Neural progenitor cell (in vitro differentiated cells): ENCODE results near the gene CRB3. TPM values are rescaled to one million over a fixed set of nuclear protein-coding genes. Genes with fewer than 3 reads are reported as not detected.
A peak's percentile ranks its signal among the peaks of the same experiment; 100 is the strongest.
"Not testable (repeated sequence)": the region's sequence is repeated elsewhere in the genome, so short reads cannot be mapped to it uniquely, and the experiment has no call there.

ENCODE experiments used
- DNase-seq: peaks from one replicate; pipeline ENCODE4 v3.0.0-alpha.2; 2016; ENCODE audit warnings: low spot score
- H2AFZ ChIP-seq: fragments of 200-600 bp; sonication (generic); replicated peaks from 2 replicates; pipeline ENCODE4 v1.6.1; 2016; ENCODE audit warnings: antibody characterized with exemption
- H3F3A ChIP-seq: fragments of 200-600 bp; sonication (generic); 2 replicates; pipeline ENCODE4 v1.6.1; 2016; ENCODE audit warnings: antibody characterized with exemption, low read depth
- H3K27ac ChIP-seq: fragments of 200-600 bp; sonication (generic); 2 replicates; pipeline ENCODE4 v1.5.1; 2016; ENCODE audit warnings: mild to moderate bottlenecking
- H3K27me3 ChIP-seq: fragments of 200-600 bp; sonication (generic); 2 replicates; pipeline ENCODE4 v1.6.1; 2016; ENCODE audit warnings: mild to moderate bottlenecking, moderate library complexity
- H3K36me3 ChIP-seq: fragments of 200-600 bp; sonication (generic); 2 replicates; pipeline ENCODE4 v1.5.1; 2016
- H3K4me1 ChIP-seq: fragments of 200-600 bp; sonication (generic); 2 replicates; pipeline ENCODE4 v1.6.1; 2016; ENCODE audit warnings: mixed run types
- H3K4me2 ChIP-seq: fragments of 200-600 bp; sonication (generic); 2 replicates; pipeline ENCODE4 v1.6.1; 2016
- H3K4me3 ChIP-seq: fragments of 200-600 bp; sonication (generic); 2 replicates; pipeline ENCODE4 v1.5.1; 2016
- H3K79me2 ChIP-seq: fragments of 200-600 bp; sonication (generic); 2 replicates; pipeline ENCODE4 v1.6.1; 2016; ENCODE audit warnings: low read depth
- H3K9ac ChIP-seq: fragments of 200-600 bp; sonication (generic); 2 replicates; pipeline ENCODE4 v1.6.1; 2016
- H3K9me3 ChIP-seq: fragments of 200-600 bp; sonication (generic); 2 replicates; pipeline ENCODE4 v1.5.1; 2016; ENCODE audit warnings: low read depth
- H4K20me1 ChIP-seq: fragments of 200-600 bp; sonication (generic); 2 replicates; pipeline ENCODE4 v1.6.1; 2016; ENCODE audit warnings: low read depth
- H3K27ac Mint-ChIP-seq: 3 replicates; pipeline ENCODE4 v1.8.0; 2021; ENCODE audit warnings: mixed read lengths
- H3K27me3 Mint-ChIP-seq: 2 replicates; pipeline ENCODE4 v1.8.0; 2022; ENCODE audit warnings: low read depth, mild to moderate bottlenecking, inconsistent platforms, moderate library complexity, mixed read lengths; ENCODE audit not compliant: insufficient read depth
- H3K36me3 Mint-ChIP-seq: 3 replicates; pipeline ENCODE4 v1.8.0; 2021; ENCODE audit warnings: mixed read lengths
- H3K4me1 Mint-ChIP-seq: 3 replicates; pipeline ENCODE4 v1.8.0; 2021; ENCODE audit warnings: mixed read lengths
- H3K4me3 Mint-ChIP-seq: 3 replicates; pipeline ENCODE4 v1.8.0; 2021; ENCODE audit warnings: mild to moderate bottlenecking, moderate library complexity, mixed read lengths
- H3K9me3 Mint-ChIP-seq: 3 replicates; pipeline ENCODE4 v1.8.0; 2020; ENCODE audit warnings: mixed read lengths
- EZH2 ChIP-seq: fragments of 200-600 bp; sonication (generic); IDR thresholded peaks from 2 replicates; pipeline ENCODE4 v1.6.1; 2017; ENCODE audit warnings: antibody characterized with exemption, mild to moderate bottlenecking, moderate library complexity
- EZH2phosphoT487 ChIP-seq: fragments of 200-600 bp; sonication (generic); IDR thresholded peaks from 2 replicates; pipeline ENCODE4 v1.6.1; 2017; ENCODE audit warnings: antibody characterized with exemption
- total RNA-seq: library from RNA; depleted of rRNA; stranded (reverse); fragments of >200 nt; gene quantifications from 2 replicates; pipeline ENCODE4 v1.2.3, GENCODE V29; 2015; ENCODE audit warnings: low replicate concordance
- TF ChIP-seq, protein P1 (sequence below): fragments of 200-600 bp; sonication (generic); IDR thresholded peaks from 2 replicates; pipeline ENCODE4 v1.5.1; 2017; ENCODE audit warnings: antibody characterized with exemption, mild to moderate bottlenecking

CRB3 gene
- total RNA-seq, 1 donor from 2014 or later = 1.3 TPM

DNA sequence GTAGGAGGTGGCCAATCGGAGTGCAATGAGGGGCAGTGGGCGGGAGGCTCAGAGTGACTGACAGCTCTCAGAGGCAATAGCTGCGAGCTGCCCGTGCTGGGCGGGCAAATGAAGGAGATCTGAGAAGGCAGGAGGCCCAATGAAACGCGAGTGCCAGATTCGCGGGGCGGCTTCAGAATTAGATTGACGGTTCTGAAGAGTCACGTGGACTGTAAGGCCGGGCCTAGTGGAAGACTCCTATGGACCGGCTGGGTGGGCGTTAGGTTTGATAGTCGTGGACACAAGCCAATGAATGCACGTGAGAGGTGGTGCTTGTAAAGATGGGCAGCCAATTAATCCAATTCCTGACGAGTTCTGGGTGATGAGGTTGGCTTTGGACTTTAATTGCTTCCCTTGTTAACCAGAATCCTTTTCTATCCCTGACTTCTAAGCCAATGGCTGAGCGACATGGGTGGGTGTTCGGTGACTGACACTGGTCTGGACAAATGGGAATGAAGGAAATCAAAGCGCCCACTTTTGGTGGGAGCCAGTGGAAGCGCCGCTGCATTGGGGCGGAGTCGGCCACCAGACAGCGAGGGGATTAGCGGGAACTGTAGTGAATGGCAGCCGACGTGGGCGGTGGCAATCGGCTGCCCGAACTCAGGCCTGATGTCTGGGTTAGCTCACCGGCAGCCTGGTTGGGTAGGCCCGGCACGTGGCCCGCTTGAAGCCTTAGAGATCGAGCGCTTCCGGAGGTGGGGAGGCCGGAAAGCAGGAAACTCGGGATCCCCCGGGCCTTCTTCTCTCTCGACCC, 38.9 kb upstream of the CRB3 start:
- H3K27ac ChIP-seq = no peak overlapping the region
- Mint-ChIP-seq H3K4me3 (peak overlapping the region; percentile 86), H3K27ac (peak overlapping the region; percentile 65), H3K4me1 (peaks cover 28% of the 10 kb centered on the region), H3K36me3 (peaks cover 9% of the 10 kb centered on the region), H3K27me3 (peaks cover 11% of the 10 kb centered on the region), H3K9me3 (no peaks in the 10 kb centered on the region)
- no peaks in the 10 kb centered on the region for H3K36me3 ChIP-seq
- no peak overlapping the region for H3K4me3 ChIP-seq
- no peak overlapping the region for H2AFZ ChIP-seq
- no peak overlapping the region for H3K4me2 ChIP-seq
- peaks cover 41% of the 10 kb centered on the region for H3K79me2 ChIP-seq
- peaks cover 10% of the 10 kb centered on the region for H3K27me3 ChIP-seq
- no peak overlapping the region for H3K9ac ChIP-seq
- H3K9me3 ChIP-seq = no peaks in the 10 kb centered on the region
- peaks cover 8% of the 10 kb centered on the region for H3F3A ChIP-seq
- peaks cover 13% of the 10 kb centered on the region for H3K4me1 ChIP-seq
- no peak for TF ChIP-seq EZH2phosphoT487
- TF ChIP-seq, protein P1, sequence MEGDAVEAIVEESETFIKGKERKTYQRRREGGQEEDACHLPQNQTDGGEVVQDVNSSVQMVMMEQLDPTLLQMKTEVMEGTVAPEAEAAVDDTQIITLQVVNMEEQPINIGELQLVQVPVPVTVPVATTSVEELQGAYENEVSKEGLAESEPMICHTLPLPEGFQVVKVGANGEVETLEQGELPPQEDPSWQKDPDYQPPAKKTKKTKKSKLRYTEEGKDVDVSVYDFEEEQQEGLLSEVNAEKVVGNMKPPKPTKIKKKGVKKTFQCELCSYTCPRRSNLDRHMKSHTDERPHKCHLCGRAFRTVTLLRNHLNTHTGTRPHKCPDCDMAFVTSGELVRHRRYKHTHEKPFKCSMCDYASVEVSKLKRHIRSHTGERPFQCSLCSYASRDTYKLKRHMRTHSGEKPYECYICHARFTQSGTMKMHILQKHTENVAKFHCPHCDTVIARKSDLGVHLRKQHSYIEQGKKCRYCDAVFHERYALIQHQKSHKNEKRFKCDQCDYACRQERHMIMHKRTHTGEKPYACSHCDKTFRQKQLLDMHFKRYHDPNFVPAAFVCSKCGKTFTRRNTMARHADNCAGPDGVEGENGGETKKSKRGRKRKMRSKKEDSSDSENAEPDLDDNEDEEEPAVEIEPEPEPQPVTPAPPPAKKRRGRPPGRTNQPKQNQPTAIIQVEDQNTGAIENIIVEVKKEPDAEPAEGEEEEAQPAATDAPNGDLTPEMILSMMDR = no peak
- TF ChIP-seq EZH2 = no peak
- peaks cover 40% of the 10 kb centered on the region for H4K20me1 ChIP-seq
- peak; percentile 100 for DNase-seq

DNA sequence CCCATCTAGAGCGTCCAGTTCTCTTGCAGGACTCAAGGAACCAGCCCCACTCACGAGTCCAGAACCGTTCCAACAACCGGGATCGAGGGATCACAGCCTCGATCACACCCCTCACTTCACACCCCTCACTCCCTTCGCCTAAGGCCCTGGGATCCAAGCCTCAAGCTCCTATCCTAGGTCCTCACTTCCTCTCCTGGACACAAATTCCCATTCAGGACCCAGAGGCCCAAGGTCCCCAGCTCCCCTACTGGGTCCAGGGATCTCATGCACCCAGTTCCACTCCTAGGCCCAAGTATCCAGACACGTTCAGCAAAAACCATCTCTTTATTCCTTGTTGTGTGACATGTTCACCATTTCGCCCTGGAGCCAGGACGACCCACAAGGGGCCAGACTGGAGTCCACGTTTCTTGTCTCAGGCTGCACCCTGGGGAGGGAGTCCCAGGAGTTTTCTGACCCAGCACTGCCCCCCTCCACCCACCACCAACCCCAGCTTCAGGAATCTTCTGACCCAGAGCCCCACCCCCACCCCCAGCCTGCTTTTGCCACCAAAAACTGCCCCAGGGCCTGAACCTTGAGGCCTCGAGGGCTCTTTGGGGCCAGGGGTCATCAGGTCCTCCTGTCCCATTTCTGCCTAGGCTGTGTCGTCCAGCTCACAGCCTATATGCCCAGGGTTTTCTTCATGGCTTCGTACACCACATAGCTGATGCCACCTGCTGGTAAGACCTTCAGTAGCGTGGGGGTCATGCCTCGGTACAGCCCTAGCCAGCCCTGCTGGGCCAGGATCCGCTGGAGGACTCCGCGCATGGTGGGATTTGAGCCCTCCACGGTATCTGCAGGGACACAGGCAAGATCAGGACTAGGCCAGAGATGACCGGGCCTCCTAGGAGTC, 38.1 kb upstream of the CRB3 start:
- Mint-ChIP-seq H3K27me3 (peaks cover 11% of the 10 kb centered on the region), H3K27ac (peak overlapping the region; percentile 17), H3K4me3 (peak overlapping the region; percentile 73), H3K9me3 (no peaks in the 10 kb centered on the region), H3K36me3 (peaks cover 4% of the 10 kb centered on the region), H3K4me1 (peaks cover 25% of the 10 kb centered on the region)
- H3F3A ChIP-seq = peaks cover 8% of the 10 kb centered on the region
- H3K9ac ChIP-seq = no peak overlapping the region
- H3K79me2 ChIP-seq = peaks cover 32% of the 10 kb centered on the region
- no peak overlapping the region for H3K4me2 ChIP-seq
- peaks cover 13% of the 10 kb centered on the region for H3K4me1 ChIP-seq
- no peak for DNase-seq
- H3K4me3 ChIP-seq = no peak overlapping the region
- H4K20me1 ChIP-seq = peaks cover 32% of the 10 kb centered on the region
- H3K36me3 ChIP-seq = no peaks in the 10 kb centered on the region
- no peaks in the 10 kb centered on the region for H3K9me3 ChIP-seq
- TF ChIP-seq EZH2phosphoT487 = no peak
- TF ChIP-seq, protein P1 = peak; percentile 14
- H3K27me3 ChIP-seq = peaks cover 13% of the 10 kb centered on the region
- H3K27ac ChIP-seq = no peak overlapping the region
- no peak overlapping the region for H2AFZ ChIP-seq

DNA sequence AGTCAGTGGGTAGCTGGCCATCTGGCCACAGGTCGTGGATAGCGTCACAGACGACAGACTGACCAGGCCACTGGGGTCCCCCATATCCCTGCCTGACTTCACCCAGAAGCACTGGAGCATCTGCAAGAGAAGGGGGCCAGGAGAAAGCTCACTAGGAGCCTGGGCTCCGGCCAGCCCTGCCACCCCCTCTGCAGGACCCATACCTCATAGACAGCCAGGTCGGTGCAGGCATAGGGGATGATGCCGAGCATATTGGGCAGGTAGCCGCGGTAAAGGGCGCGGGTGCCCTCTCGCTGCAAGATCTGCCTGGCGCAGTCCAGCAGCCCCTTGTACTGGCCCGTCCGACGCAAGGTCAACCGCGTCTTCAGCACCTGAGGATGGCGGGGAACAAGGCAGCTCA, 36.9 kb upstream of the CRB3 start:
- peaks cover 21% of the 10 kb centered on the region for H4K20me1 ChIP-seq
- no peaks in the 10 kb centered on the region for H3K9me3 Mint-ChIP-seq
- H3K27ac Mint-ChIP-seq = no peak overlapping the region
- H3K36me3 ChIP-seq = no peaks in the 10 kb centered on the region
- no peak overlapping the region for H3K4me3 Mint-ChIP-seq
- H3K27ac ChIP-seq = no peak overlapping the region
- no peak overlapping the region for H2AFZ ChIP-seq
- H3K4me1 Mint-ChIP-seq = peaks cover 22% of the 10 kb centered on the region
- peaks cover 13% of the 10 kb centered on the region for H3K27me3 ChIP-seq
- TF ChIP-seq EZH2 = no peak
- TF ChIP-seq EZH2phosphoT487 = no peak
- TF ChIP-seq, protein P1 = no peak
- peaks cover 2% of the 10 kb centered on the region for H3K36me3 Mint-ChIP-seq
- peaks cover 21% of the 10 kb centered on the region for H3K79me2 ChIP-seq
- H3K4me2 ChIP-seq = no peak overlapping the region
- H3F3A ChIP-seq = peaks cover 8% of the 10 kb centered on the region
- no peak for DNase-seq
- H3K9ac ChIP-seq = no peak overlapping the region
- peaks cover 12% of the 10 kb centered on the region for H3K27me3 Mint-ChIP-seq
- H3K4me3 ChIP-seq = no peak overlapping the region
- peaks cover 13% of the 10 kb centered on the region for H3K4me1 ChIP-seq
- no peaks in the 10 kb centered on the region for H3K9me3 ChIP-seq

DNA sequence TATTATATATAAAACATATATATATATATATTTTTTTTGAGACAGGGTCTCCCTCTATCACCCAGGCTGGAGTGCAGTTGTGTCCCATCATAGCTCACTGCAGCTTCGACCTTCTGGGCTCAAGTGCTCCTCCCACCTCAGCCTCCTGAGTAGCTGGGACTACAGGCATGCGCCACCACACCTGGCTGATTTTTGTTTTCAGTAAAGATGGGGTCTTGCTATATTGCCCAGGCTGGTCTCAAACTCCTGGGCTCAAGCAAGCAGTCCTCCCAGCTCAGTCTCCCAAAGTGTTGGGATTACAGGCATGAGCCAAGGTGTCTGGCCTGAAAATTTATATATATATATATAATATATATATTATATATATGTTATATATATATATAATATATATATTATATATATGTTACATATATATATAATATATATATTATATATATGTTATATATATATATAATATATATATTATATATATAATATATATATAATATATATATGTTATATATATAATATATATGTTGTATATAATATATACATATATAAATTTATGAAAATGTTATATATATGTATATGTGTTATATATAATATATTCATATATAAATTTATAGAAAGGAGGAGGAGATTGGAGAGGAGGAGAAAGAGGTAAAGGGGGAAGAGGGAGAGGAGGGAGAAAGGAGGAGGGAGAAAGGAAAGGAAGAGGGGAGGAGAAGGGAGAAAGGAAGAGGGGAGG, 35.2 kb upstream of the CRB3 start:
- H3K4me1 Mint-ChIP-seq, H3K4me3 ChIP-seq, H3K9ac ChIP-seq, H3K4me1 ChIP-seq, H3K27ac ChIP-seq, H4K20me1 ChIP-seq, H3K79me2 ChIP-seq, H3F3A ChIP-seq, H3K4me2 ChIP-seq, H2AFZ ChIP-seq, H3K4me3 Mint-ChIP-seq, H3K36me3 Mint-ChIP-seq, H3K27me3 Mint-ChIP-seq, H3K36me3 ChIP-seq, DNase-seq, H3K9me3 ChIP-seq, H3K27ac Mint-ChIP-seq, H3K9me3 Mint-ChIP-seq: not testable (repeated sequence)
- H3K27me3 ChIP-seq = peaks cover 13% of the 10 kb centered on the region
